GM13976 (cell line): ENCODE results near the gene CDKN1C.

Source experiments
- DNase-seq: peaks from one replicate; pipeline ENCODE4 v3.0.0; 2012; ENCODE audit warnings: low spot score
- in situ Hi-C: fragments of 300-500 bp; cut with MboI; formaldehyde crosslinking; loops from one replicate; pipeline ENCODE4 v1.12.0; 2022; ENCODE audit warnings: low sequenced_read_pairs, mixed read lengths, inconsistent platforms; ENCODE audit not compliant: unreplicated experiment
- TF ChIP-seq, protein P1 (sequence below): IDR thresholded peaks from 2 replicates; pipeline ENCODE4 v1.5.1; 2012; ENCODE audit warnings: borderline replicate concordance, mild to moderate bottlenecking; ENCODE audit not compliant: insufficient read depth; ENCODE audit errors: extremely low read depth, missing control alignments, control extremely low read depth

Gene CDKN1C

DNA sequence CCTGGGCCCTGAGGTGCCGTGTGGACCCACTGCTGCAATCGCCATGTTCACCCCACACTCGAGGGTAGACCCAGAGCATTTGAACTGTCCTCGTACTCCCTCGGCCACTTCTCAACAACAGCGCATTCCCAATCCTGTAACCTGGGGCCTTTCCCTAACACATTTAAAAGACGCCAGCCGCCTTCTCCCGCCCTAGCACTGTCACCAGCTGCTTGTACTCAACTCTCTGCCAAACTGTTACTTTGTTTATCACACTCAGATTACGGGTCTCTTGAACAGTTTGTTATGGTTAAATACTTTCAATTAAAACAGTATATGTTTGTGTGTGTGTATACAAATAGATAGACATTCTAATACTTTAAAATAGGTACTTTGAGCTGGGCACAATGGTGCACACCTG is 20.7 kb downstream of the CDKN1C start:
- DNase-seq = no peak
- TF ChIP-seq, protein P1, sequence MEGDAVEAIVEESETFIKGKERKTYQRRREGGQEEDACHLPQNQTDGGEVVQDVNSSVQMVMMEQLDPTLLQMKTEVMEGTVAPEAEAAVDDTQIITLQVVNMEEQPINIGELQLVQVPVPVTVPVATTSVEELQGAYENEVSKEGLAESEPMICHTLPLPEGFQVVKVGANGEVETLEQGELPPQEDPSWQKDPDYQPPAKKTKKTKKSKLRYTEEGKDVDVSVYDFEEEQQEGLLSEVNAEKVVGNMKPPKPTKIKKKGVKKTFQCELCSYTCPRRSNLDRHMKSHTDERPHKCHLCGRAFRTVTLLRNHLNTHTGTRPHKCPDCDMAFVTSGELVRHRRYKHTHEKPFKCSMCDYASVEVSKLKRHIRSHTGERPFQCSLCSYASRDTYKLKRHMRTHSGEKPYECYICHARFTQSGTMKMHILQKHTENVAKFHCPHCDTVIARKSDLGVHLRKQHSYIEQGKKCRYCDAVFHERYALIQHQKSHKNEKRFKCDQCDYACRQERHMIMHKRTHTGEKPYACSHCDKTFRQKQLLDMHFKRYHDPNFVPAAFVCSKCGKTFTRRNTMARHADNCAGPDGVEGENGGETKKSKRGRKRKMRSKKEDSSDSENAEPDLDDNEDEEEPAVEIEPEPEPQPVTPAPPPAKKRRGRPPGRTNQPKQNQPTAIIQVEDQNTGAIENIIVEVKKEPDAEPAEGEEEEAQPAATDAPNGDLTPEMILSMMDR = no peak
- in situ Hi-C loops = no loop called here

DNA sequence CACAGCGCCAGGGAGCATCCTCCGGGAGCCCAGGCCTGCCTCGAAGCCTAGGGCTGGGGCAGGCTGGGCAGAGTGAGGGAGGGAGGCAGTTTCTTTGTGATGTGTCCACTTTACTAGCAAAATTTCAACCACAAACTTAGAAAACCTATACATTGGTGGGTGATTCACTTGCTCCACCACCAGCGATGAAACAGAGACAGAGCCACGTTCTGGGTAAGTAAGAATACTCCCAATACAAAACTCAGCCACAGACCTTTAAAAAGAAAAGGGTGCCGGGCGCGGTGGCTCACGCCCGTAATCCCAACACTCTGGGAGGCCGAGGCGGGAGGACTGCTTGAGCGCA is 22.3 kb downstream of the CDKN1C start:
- no peak for DNase-seq
- in situ Hi-C loops = no loop called here

DNA sequence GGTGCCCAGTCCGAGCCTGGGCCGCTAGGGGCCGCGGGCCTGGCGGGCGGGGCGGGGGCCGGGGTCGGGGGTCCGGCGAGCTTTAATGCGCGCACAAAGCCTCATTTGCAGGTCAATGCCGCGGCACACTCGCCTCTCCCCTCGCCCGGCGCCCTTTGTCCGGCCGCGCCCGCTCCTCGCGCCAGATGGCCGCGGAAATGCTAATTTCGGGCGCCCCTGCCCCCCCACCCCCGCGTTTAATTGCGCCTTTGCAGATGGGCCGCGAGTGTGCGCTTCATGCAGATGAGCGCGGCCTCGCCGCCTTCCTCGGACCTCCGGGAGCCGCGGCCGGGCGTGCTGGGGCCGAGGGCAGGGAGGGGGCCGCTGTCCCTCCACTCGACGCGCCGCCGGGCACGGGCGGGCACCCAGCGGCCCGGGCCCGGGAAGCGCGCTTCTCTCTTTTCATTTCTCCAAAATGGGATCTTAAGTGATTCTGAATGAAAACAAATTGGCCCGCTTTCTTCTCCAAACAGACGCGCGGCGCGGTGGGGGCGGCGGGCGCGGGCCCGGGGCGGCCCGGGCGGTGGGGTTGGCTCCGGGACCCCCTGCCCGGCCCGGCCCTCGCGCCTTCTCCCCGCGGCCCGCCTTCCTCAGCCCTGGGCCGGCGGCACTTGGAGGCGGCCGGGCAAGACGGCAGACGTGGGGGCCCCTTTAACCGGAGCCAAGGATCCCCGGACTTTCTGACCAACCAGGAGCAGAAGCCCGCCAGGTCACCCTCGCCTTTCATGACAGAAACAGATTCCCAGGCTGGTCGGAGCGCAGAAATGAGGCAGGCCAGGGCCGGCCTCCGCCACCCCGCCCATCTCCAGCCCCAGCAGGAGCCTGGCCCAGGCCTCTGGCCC is 22.9 kb downstream of the CDKN1C start:
- TF ChIP-seq, protein P1 = no peak
- no peak for DNase-seq
- in situ Hi-C loops = no loop called here

More for the DNA sequence above, 22.3 kb downstream of the CDKN1C start:
- TF ChIP-seq, protein P1 = no peak

DNA sequence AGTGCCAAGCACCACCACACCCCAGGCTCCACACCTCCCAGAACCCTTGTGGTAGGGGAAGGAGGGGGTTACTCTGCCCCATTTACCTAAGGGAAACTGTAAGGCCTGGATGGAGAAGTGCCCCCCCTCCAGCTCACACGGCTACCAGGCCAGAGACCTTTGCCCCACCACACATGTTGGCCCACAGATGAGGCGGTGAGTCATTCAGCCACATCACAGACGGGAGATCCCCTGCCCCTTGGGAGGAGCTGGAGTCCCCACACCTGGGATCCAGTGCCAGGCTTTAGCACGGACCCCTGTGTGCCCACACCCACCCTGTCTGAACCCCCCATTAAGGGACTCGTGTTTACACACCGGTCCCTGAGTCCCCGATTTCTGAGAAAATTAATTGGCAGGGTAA is 24.9 kb downstream of the CDKN1C start:
- DNase-seq = no peak
- in situ Hi-C loops = no loop called here

DNA sequence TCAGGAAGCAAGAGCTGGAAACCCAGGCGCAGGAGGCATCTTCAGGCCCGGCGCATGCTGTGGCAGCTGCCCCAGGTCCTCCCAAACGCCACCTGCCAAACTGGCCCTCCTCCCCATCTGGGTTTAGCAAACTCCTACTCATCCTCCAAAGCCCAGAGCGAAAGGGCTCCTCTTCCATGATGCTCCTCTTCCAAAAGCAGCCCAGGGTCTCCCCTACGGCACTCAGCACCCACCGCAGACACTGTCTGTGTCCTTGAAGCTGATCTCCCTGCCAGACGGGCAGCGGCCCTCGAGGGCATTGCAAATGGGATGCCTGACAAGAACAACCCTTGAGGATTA is 25.9 kb downstream of the CDKN1C start:
- in situ Hi-C loops = no loop called here
- TF ChIP-seq, protein P1 = no peak
- no peak for DNase-seq

More for the DNA sequence above, 24.9 kb downstream of the CDKN1C start:
- TF ChIP-seq, protein P1 = no peak

DNA sequence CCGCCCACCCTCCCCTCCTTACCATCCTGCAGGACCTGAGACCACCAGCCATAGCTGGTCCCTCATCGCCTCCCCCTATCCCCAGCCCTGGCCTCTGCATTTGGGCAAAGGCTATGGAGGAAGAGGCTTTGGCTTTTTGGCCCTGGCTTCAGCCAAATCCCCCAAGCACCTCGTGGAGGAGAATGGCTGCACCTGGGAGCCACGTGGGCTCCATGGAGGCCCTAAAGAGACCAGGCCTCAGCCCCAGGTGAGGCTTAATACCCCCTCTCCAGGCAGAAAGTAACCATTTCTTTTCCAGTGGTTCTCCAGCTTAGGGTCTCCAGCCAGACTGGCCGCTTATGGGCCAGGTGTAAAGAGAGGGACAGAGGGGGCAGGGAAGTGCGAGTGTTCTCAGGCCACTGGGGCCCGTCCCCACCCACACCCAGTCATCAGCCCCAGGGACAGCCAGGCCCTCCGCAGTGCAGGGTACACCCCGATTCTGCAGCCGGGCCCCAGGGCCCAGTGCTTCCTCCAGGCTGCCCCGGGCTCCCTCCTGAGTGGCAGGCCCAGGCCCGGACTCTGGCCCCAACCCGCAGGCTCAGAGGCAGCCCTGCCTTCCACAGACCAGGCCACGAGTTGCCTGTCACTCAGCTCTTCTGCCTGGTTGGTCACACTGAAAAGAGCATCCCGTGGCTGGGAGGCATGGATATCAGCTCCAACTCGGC is 26.4 kb downstream of the CDKN1C start:
- in situ Hi-C loops = no loop called here
- TF ChIP-seq, protein P1 = no peak
- no peak for DNase-seq
